NCI-H748 (cell line): ENCODE results near the gene STARD7.
A peak's percentile ranks its signal among the peaks of the same experiment; 100 is the strongest.

Experiments
- DNase-seq: peaks from one replicate; lab custom pipeline; 2025; ENCODE audit not compliant: unreplicated experiment; lab: John Stamatoyannopoulos, UW

STARD7 gene

DNA sequence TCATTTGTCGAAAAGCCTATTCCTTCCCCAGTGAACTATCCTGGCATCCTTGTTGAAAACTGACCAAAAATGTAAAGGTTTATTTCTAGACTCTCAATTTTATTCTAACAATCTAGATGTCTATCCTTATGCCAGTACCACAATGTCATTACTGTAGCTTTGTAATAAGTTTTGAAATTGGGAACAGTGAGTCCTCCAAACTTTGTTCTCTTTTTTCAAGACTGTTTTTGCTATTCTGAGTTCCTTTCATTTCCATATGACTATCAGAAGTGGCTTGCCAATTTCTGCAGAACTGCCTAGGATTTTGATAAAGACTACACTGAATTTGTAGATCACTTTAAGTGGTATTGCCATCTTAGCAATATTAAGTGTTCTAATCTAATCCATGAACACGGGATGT, 9.7 kb downstream of the STARD7 start:
- no peak for DNase-seq

DNA sequence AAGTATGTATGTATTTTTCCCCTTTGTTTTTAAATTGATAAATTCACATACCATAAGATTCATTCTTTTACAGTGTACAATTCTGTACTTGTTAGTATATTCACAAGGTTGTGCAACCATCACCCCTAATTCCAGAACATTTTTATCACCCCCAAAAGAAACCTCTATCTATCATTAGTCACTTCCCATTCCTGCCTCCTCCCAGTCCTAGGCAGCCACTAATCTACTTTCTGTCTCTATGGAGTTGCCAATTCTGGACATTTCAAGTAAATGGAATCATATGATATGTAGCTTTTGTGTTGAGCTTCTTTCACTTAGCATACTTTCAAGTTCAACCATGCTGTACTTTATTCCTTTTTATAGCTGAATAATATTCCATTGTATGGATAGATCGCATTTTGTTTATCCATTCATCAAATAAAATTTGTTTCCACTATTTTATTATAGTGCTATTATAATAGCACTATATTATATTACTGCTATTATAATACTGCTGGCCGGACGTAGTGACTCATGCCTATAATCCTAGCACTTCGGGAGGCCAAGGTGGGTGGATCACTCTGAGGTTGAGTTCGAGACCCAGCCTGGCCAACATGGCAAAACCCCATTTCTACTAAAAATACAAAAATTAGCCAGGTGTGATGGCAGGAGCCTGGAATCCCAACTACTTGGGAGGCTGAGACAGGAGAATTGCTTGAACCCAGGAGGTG, 10.9 kb downstream of the STARD7 start:
- DNase-seq = no peak

DNA sequence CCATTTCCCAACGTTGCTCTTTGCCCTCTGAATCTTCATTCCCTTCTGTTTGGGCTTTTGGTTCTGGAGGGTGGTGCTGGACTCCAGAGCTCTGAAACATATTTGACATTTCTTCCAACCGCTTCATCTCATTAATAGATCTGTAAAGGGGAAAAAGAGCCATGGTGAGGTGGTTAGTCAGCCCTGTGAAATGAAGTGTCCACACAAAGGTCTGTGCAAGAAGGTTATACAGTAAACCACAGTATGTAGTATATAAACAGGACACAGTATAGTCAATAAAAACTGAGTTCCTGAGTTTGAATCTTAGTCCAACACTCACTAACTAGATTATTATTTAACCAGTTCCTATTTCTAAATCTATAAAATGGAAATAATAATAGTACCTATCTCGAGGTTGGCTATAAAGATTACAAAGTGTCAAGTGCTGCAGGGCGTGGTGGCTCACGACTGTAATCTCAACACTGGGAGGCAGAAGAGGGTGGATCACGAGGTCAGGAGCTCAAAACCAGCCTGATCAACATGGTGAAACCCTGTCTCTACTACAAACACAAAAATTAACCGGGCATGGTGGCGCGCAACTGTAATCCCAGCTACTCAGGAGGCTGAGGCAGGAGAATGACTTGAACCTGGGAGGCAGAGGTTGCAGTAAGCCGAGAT, 13.1 kb downstream of the STARD7 start:
- DNase-seq = no peak

DNA sequence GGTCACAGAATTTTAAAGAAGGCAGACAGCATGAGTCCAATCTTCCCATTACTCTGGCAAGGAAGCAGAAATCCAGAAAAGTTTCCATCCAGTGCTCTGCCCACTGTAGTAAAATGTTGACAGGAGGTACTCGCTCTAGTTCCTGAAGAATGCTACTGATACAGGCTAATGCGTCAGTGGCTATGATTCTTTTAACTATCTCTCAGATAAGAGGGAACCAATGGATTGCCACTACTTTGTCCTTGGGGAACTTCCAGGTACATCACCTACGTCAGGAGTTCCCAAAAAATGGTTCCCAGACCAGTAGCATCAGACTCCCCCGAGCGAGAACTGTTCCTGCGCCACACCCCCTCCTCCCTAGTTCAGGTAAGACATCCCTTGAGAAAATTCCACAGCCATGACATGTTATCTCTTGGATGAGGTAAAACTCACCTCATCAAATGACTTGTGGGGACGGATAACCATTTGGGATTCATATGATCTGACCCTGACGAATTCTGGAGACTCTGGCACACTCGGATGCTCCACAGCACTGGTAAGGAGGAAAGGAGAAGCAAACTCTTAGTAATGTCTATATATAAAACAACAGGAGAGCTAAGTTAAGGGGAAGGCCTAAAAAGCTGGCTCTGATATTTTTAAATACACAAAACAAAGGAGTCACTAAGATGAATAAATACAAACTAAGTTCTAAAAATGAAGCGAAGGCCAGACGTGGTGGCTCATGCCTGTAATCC, 16.5 kb downstream of the STARD7 start:
- no peak for DNase-seq

DNA sequence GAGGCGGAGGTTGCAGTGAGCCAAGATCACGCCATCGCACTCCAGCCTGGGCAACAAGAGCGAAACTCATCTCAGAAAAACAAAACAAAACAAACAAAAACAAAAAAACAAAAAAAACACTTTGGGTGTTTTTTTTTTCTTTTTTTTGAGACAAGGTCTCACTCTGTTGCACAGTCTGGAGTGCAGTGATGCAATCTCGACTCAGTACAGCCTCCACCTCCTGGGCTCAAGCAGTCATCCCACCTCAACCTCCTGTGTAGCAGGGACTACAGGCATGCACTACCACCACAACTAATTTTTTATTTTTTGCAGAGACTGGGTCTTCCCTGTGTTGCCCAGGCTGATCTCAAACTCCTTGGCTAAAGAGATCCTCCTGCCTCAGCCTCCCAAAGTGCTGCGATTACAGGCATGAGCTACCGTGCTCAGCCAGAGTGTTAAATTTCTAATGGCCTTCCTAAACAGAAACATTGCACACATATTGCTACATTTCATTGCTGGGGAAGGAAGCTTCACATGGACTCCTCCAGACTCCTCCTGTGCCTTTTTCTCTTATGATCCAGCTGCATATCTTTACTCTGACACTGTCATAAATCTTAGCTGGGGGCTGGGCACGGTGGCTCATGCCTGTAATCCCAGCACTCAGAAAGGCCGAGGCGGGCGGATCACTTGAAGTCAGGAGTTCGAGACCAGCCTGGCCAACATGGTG, 19.7 kb downstream of the STARD7 start:
- DNase-seq = no peak

DNA sequence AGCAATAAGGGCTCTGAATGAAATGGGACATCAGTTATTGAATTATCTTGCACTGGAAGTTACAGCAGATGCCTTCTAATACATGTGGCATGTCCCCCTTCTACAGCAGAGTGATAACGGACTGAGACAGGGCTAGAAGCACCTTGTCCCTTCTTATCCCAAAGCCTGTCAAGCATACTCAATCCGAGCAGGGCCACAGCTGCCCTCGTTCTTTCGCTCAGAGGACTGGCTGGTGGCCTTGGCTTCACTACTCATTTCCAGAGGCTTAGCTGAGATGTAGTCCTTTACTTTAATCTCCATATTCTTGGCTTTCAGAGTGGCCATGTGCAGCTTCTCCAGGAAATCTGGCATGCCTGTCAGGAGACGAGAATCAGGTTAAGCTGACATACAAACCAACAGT, 22.1 kb downstream of the STARD7 start:
- no peak for DNase-seq

DNA sequence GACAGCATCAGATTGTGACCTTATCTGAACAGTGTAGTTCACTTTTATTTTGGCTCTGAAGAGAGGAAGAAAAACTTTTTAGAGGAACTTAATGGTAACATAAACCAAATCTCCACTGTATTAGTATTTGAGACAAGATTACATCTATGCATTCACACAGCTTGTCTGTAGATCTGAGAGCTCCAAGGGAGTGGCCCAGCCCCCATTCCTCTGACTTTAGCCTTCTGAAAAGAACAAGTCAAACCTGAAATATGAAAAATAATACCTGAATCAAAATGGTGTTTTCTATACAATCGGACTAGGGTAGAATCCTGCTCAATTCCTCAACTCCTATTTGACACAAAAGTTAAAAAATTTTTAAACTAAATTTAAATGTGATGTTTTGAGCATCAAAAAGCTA, 23.1 kb downstream of the STARD7 start:
- DNase-seq = no peak

DNA sequence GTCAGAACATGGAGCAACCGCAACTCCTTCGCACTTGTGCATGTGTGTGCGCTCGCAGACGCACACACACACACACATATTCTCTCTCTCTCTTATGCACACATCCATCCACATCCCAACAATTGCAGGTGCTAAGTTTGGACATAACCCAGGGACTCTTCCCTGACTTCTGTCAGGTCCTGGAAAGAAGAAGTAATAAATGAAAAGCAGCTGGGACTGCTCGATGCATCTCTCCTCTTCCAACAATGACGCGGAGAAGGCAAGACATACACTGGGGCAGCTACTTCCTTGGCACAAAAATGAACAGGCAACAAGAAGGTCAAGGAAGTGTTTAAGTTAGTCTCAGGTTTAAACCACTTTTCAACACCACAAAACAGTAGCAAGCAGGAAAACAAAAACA, 23.6 kb downstream of the STARD7 start:
- DNase-seq = no peak

DNA sequence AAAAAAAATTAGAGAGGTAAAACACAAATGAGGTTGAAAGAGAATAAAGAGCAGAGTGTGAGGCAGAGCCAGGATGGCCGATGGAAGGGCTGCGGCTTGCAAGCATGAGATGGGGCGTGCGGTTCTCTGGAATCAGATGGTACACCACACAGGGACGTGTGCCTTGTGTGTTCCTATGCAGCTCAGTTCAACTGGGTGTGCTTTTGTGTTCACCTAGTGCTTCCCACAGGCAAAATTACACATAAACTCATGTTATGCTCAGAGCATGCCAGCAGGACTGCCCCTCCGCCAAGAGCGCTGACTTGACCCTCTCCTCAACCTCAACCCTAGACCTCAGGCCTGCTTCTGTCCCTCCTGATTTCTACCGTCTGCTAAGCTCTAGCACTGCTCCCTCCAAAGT, 24.4 kb downstream of the STARD7 start:
- no peak for DNase-seq

DNA sequence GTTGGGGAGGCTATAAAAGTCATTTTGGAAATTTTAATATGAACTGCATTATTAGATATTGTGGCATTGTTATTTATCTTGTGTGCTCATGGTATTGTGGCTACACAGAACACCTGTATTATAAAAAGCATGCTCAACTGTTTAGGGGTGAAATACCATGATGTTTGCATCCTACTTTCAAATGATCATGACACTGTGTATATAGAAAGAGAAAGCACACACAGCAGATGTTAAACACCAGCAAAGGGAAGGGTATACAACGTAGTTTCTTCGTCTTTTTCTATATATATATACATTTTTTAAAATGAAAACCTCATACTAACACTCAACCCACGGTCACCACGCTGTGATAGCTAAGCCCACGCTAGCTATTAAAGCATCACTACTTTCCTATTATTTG, 27.1 kb downstream of the STARD7 start:
- no peak for DNase-seq

DNA sequence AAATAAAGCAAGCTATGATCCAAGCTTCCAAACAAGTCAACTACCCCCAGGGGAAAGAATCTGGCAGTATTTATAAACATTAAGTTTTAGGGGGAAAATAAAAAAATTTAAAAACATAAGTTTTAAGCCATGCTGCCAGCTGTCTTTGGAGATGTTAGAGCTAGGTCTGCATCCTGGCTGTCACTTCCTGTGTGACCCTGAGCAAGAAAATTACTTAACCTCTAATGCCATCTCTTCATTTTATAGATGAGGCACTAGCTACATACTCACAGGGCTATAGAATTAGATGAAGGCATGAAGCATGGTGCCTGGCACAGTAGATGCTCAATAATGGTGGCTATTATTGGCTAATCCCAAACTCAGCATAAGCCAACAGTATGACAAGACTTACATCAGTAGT, 28.1 kb downstream of the STARD7 start:
- no peak for DNase-seq

DNA sequence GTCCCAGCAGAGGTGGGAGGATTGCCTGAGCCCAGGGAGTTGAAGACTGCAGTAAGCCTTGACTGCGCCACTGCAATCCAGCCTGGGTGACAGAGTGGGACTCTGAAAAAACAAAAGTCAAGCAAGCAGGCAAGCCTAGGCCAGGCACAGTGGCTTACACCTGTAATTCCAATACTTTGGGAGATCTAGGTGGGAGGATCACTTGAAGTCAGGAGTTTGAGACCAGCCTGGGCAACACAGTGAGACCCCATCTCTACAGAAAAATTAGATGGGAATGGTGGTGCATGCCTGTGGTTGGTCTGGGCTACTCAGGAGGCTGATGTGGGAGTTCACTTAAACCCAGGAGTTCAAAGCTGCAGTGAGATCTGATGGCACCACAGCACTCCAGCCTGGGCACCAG, 28.6 kb downstream of the STARD7 start:
- no peak for DNase-seq

DNA sequence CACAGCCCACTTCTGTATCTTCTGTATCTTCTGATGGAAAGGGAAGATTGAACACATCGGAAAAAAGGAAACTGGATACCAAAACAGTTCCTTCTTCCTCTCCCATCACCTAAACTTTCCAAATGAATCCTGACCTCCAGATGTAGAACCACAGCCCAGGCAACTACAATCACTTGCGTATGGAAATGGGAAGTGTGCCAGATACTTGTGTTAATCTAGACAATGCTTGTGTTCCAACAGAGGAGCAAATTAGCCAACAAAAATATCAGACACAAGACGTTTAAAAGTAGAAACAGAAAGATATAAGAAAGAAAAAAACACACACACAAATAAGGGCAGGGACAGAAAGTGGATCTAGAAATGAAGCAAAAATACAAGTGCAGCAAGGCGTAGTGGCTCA, 32.0 kb downstream of the STARD7 start:
- no peak for DNase-seq

DNA sequence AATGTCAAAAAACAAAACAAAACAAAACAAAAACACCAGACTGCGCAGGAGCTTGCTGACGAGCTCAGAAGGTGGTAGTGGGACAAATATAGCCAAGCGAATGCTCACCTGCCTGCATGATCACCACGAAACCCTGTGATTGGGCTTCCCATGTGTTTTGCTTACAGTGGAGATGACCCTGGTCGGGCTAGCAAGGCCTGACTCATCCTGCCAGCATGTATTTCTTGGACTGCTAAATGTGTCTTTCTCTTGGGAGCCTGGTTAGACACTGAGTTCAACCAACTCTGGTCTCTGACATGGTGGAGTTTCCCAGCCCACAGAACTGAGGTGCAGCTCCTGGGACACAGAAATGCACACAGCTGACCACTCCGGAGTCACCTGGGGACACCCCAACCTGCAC, 32.7 kb downstream of the STARD7 start:
- DNase-seq = no peak

DNA sequence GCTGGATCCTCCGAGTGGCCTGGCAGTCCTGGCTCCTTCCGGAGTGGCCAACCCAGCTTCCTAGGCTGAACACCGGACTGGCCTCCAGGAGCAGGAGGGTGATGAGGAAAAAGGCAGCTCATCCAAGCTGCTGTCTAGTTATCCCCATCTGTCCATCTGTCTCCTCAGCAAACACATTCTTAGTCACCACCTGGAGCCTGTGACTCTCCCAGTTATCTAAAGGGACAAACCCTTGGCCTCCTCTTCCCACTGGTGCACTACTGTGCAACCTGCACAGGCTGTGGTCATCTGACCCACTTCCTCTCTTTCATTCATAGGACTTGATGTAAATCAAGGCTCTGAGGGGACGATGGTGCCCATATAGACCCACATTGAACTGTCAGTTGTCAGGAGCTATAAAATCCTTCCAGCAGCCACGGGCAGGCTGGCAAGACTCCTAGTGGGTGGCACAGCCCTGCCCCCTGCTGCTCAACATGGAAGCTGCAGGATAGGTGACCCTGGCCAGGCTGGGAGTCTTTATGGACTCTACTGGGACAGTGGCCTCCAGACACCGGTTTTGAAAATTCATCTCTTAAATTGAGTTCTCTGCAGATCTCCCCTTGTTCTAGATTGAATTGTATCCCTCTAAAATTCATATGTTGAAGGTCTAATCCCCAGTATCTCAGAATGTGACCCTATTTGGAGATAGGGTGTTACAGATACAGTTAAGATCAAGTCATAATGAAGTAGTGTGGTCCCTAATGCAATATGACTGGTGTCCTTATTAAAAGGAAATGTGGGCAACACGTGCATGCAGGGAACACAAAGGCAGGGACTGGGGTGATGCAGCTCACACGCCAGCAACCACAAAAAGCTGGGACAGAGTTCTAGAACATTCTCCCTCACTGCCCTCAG, 34.1 kb downstream of the STARD7 start:
- DNase-seq = peak; percentile 46

DNA sequence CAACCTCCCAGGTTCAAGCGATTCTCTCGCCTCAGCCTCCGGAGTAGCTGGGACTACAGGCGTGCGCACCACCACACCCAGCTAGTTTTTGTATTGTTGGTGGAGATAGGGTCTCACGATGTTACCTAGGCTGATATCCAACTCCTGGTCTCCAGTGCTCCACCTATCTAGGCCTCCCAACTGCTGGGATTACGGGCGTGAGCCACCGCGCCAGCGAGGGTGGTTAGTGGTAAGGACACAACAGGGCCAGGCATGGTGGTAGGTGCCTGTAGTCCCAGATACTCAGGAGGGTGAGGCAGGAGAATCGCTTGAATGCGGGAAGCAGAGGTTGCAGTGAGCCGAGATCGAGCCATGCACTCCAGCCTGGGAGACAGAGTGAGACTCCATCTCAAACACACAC, 36.8 kb downstream of the STARD7 start:
- no peak for DNase-seq

DNA sequence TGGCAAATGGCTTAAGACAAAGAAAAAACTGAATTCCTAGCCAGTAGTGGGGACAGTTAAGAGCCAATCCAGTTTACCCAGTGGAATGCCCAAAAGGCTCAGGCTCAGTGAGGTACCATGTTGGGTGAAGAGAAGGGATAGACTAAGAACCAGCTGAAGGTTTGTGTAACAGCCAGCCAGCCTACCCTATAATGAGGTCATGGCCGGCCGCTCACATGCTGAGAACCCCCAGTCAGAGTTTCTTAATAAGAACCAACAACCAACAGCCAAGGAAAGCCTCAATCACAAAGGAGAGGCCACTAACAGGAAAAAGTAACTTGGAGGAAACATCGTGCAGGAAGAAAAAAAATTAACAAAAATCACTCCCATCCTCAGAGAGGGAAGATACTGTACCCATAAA, 38.0 kb downstream of the STARD7 start:
- no peak for DNase-seq

DNA sequence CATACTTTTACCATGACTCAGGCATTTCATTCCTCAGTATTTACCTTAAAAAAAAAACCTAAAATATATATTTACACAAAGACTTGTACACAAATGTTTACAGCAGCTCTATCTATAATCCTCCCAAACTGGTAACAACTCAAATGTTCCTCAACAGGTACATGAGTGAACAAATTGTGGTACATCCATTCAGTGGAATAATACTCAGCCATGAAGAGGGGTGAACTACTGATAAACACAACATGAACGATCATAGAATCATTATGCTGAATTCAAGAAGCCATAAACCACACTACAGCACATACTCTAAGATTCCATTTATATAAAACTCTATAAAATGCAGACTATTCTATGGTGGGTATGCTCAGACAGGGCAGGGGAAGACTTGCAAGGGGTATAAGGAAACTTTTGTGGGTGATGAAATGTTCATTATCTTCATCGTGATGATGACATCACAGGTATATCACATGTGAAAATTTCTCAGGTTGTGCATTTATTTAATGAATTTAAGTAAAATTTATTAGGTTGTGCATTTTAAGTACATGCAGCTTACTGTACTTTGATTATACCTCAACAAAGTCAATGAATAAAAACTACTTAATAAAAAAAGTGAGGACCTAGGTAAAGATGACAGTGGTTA, 38.6 kb downstream of the STARD7 start:
- no peak for DNase-seq

DNA sequence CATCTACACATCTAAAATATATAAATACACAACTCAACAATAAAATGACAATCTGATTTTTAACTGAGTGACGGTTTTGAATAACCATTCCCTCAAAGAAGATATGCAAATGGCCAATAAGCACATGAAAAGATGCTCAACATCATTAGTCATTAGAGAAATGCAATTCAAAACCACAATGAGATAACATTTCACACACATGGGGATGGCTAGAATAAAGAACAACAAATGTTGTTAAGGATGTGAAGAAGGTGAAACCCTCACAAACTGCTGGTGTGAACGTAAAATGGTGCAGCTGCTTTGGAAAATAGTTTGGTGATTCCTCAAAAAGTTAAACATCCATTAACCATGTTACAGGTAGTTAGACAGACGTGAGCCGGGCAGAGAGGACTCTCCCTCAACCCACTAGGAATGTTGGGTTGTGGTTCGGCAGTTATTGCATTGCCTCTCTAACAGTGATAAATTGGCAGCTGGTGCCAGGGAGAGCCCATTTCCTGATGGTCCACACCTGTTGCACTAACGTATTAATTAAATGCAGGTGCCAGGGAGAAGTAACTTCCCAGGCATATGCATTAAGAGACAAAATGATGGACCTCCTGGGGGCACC, 41.1 kb downstream of the STARD7 start:
- no peak for DNase-seq
